ENCODE results near the gene TCF7L2.

- TF ChIP-seq, protein P1, sequence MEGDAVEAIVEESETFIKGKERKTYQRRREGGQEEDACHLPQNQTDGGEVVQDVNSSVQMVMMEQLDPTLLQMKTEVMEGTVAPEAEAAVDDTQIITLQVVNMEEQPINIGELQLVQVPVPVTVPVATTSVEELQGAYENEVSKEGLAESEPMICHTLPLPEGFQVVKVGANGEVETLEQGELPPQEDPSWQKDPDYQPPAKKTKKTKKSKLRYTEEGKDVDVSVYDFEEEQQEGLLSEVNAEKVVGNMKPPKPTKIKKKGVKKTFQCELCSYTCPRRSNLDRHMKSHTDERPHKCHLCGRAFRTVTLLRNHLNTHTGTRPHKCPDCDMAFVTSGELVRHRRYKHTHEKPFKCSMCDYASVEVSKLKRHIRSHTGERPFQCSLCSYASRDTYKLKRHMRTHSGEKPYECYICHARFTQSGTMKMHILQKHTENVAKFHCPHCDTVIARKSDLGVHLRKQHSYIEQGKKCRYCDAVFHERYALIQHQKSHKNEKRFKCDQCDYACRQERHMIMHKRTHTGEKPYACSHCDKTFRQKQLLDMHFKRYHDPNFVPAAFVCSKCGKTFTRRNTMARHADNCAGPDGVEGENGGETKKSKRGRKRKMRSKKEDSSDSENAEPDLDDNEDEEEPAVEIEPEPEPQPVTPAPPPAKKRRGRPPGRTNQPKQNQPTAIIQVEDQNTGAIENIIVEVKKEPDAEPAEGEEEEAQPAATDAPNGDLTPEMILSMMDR (IDR thresholded peaks at IDR 0.05) = no peak
- TF ChIP-seq POLR2A (IDR thresholded peaks at IDR 0.05) = no peak
These were observed 177.3 kb downstream of the TCF7L2 start for GRCh38 chr10:113127261-113127900.
